Endothelial cell of umbilical vein (primary cell): ENCODE results near the gene RTEL1. TPM values are rescaled to one million over a fixed set of nuclear protein-coding genes. Genes with fewer than 3 reads are reported as not detected.

Source experiments
- BruUV-seq: library from RNA; stranded (reverse); fragments of 400-500 nt; replicated peaks from 2 replicates; lab custom pipeline; 2021; lab: Mats Ljungman, UMichigan
- CTCF ChIA-PET: fragments of 300-600, 350-600 bp; sonication (Branson Sonifier 250); formaldehyde crosslinking; loops from one replicate; lab custom pipeline; 2021; ENCODE audit warnings: antibody characterized with exemption, inconsistent platforms; lab: Charles Lee
- POLR2A ChIA-PET: fragments of 300-600, 350-600 bp; sonication (Branson Sonifier 250); formaldehyde crosslinking; loops from one replicate; lab custom pipeline; 2021; ENCODE audit warnings: antibody characterized with exemption, inconsistent platforms; lab: Charles Lee
- DNase-seq: peaks from one replicate; pipeline ENCODE4 v3.0.0-alpha.2; 2011; ENCODE audit warnings: low read depth, low spot score
- FAIRE-seq: peaks from 2 replicates; lab custom pipeline; 2011; peaks lifted over from hg19 to GRCh38; lab: Jason Lieb, UNC
- H2AFZ ChIP-seq: 2 replicates; pipeline ENCODE4 v1.6.0; 2012; ENCODE audit warnings: low read depth, low read length, control low read depth, inconsistent platforms
- H3K27ac ChIP-seq: 2 replicates; pipeline ENCODE4 v1.5.1; 2011; ENCODE audit warnings: low read depth, mild to moderate bottlenecking, control low read depth, low read length, moderate library complexity; ENCODE audit not compliant: insufficient read depth
- H3K27me3 ChIP-seq, 2 experiments: 2 replicates each; pipeline versions ENCODE4 v1.6.0 to v1.6.1; 2011; ENCODE audit warnings: low read length in 2 of 2, mixed read lengths in 1 of 2; ENCODE audit not compliant: control insufficient read depth in 2 of 2, insufficient read depth in 2 of 2
- H3K36me3 ChIP-seq, 2 experiments: 2 replicates in 1 of 2; 3 replicates in 1 of 2; pipeline ENCODE4 v1.5.1; 2011; ENCODE audit warnings: low read length in 2 of 2, mild to moderate bottlenecking in 1 of 2, moderate library complexity in 1 of 2; ENCODE audit not compliant: control insufficient read depth in 2 of 2, insufficient read depth in 2 of 2; ENCODE audit errors: extremely low read depth in 1 of 2
- H3K4me1 ChIP-seq: 3 replicates; pipeline ENCODE4 v1.5.1; 2011; ENCODE audit warnings: mild to moderate bottlenecking, low read length; ENCODE audit not compliant: control insufficient read depth, insufficient read depth; ENCODE audit errors: extremely low read depth
- H3K4me2 ChIP-seq: 2 replicates; pipeline ENCODE4 v1.6.1; 2011; ENCODE audit warnings: low read length, control low read depth, mixed read lengths; ENCODE audit not compliant: insufficient read depth
- H3K4me3 ChIP-seq, 3 experiments: fragments of 200-600 bp in 1 of 3; sonication (generic), shearing (Covaris generic) in 1 of 3; replicated peaks in 1 of 3; 2 replicates each; pipeline ENCODE4 v1.5.1; 2011 to 2016; ENCODE audit warnings: control low read depth in 3 of 3, low read length in 3 of 3, mild to moderate bottlenecking in 2 of 3, inconsistent platforms in 1 of 3, low read depth in 1 of 3, moderate library complexity in 1 of 3; ENCODE audit not compliant: insufficient read depth in 1 of 3
- H3K79me2 ChIP-seq: 2 replicates; pipeline ENCODE4 v1.6.0; 2012; ENCODE audit warnings: low read length, inconsistent platforms; ENCODE audit not compliant: control insufficient read depth, insufficient read depth
- H3K9ac ChIP-seq: replicated peaks from 2 replicates; pipeline ENCODE3; 2011; ENCODE audit warnings: low read length, control low read depth; ENCODE audit not compliant: insufficient read depth; ENCODE audit errors: extremely low read depth
- H3K9me1 ChIP-seq: replicated peaks from 3 replicates; pipeline ENCODE4 v1.6.0; 2011; ENCODE audit warnings: mild to moderate bottlenecking, low read length; ENCODE audit not compliant: control insufficient read depth, insufficient read depth; ENCODE audit errors: extremely low read depth
- H3K9me3 ChIP-seq: replicated peaks from 2 replicates; pipeline ENCODE4 v1.5.1; 2012; ENCODE audit warnings: low read length, inconsistent platforms; ENCODE audit not compliant: control insufficient read depth, insufficient read depth
- H4K20me1 ChIP-seq: replicated peaks from 2 replicates; pipeline ENCODE3; 2011; ENCODE audit warnings: mild to moderate bottlenecking, low read length; ENCODE audit not compliant: control insufficient read depth, insufficient read depth; ENCODE audit errors: extremely low read depth
- CTCF ChIP-seq, 2 donors: IDR thresholded peaks; 1 replicate in 1 of 2; 2 replicates in 1 of 2; pipeline ENCODE4 v1.5.1; 2011; ENCODE audit warnings: low read length in 2 of 2, mild to moderate bottlenecking in 2 of 2, moderate library complexity in 2 of 2, control low read depth in 1 of 2, inconsistent platforms in 1 of 2, low read depth in 1 of 2; ENCODE audit not compliant: insufficient read depth in 1 of 2; ENCODE audit errors: extremely low read depth in 1 of 2
- EZH2 ChIP-seq: IDR thresholded peaks from 2 replicates; pipeline ENCODE4 v1.6.1; 2012; ENCODE audit warnings: borderline replicate concordance, low read depth, mild to moderate bottlenecking, moderate library complexity, low read length, inconsistent platforms; ENCODE audit not compliant: severe bottlenecking
- FOS ChIP-seq: IDR thresholded peaks from 2 replicates; pipeline ENCODE4 v1.6.1; 2011; ENCODE audit warnings: mild to moderate bottlenecking, low read length, moderate library complexity, borderline replicate concordance; ENCODE audit not compliant: insufficient read depth
- GATA2 ChIP-seq: IDR thresholded peaks from 2 replicates; pipeline ENCODE4 v1.7.0; 2011; ENCODE audit warnings: low read depth, mild to moderate bottlenecking, moderate library complexity, mixed read lengths, low read length; ENCODE audit not compliant: insufficient read length, insufficient read depth
- JUN ChIP-seq: IDR thresholded peaks from 2 replicates; pipeline ENCODE4 v1.6.1; 2011; ENCODE audit warnings: borderline replicate concordance, low read depth; ENCODE audit not compliant: insufficient read length, insufficient read depth
- MAX ChIP-seq: IDR thresholded peaks from 2 replicates; pipeline ENCODE4 v1.6.1; 2011; ENCODE audit not compliant: insufficient read depth, insufficient read length
- MYC ChIP-seq: IDR thresholded peaks from one replicate; pipeline ENCODE4 v1.6.1; 2011; ENCODE audit warnings: mild to moderate bottlenecking, low read depth, low read length
- POLR2A ChIP-seq: IDR thresholded peaks from 2 replicates; pipeline ENCODE4 v1.6.1; 2012; ENCODE audit warnings: low read depth, mild to moderate bottlenecking, control low read depth, low read length
- POLR2AphosphoS5 ChIP-seq: IDR thresholded peaks from 2 replicates; pipeline ENCODE4 v1.6.1; 2012; ENCODE audit warnings: low read depth, mild to moderate bottlenecking, control low read depth, low read length, moderate library complexity; ENCODE audit not compliant: insufficient read depth
- dilution Hi-C: fragments of 300-500 bp; cut with MboI; formaldehyde crosslinking; loops from one replicate; pipeline ENCODE4 v1.15.0; 2019; ENCODE audit warnings: low sequenced_read_pairs; ENCODE audit not compliant: extremely low pct_ligation_motif_present
- intact Hi-C: fragments of 100-400 bp; cut with micrococcal nuclease; formaldehyde crosslinking; loops from one replicate; pipeline ENCODE4 v1.10.0; 2022
- polyA plus RNA-seq, 4 experiments: library from polyadenylated mRNA; depleted of rRNA in 3 of 4; stranded (reverse) in 3 of 4; unstranded in 1 of 4; fragments of >200 nt; gene quantifications; 2 replicates each; pipeline versions ENCODE4 v1.2.1 to v1.2.3, GENCODE V29; 2011 to 2012; ENCODE audit warnings: missing spikeins in 1 of 4
- total RNA-seq: library from RNA; stranded (reverse); gene quantifications from 2 replicates; pipeline ENCODE4 v1.2.3, GENCODE V29; 2021

The RTEL1 gene
- total and polyA plus RNA-seq, 2 donors (not counting 3 experiments of a cell fraction or from before 2014, with no cell fraction given): 17.0 to 44.9 TPM

- BruUV-seq: no TSS peak
- no peaks in the 10 kb centered on the region for H3K27me3 ChIP-seq
- peaks cover 3 to 8% of the 10 kb centered on the region in 2 experiments for H3K36me3 ChIP-seq
- H3K9ac ChIP-seq: no peak overlapping the region
- FAIRE-seq (no peak), DNase-seq (no peak)
- H3K79me2 ChIP-seq: no peaks in the 10 kb centered on the region
- POLR2A ChIA-PET: interaction anchor here (1.5 kb wide), 1 partner anchor 8 kb away, joined by 8 read pairs; the partner anchor contains the start of genes ARFRP1 and ZGPAT
- intact Hi-C loops (no loop called here), dilution Hi-C loops (no loop called here)
- H3K9me1 ChIP-seq: no peaks in the 10 kb centered on the region
- TF ChIP-seq CTCF (IDR thresholded peaks at IDR 0.05; ENCODE audit: extremely low read depth in 1 of 2, insufficient read depth in 1 of 2, low read depth in 1 of 2, low read length in 2 of 2): no peak
- TF ChIP-seq POLR2AphosphoS5: peak; percentile 8
- CTCF ChIA-PET: no interaction called here
- no peak overlapping the region for H3K4me2 ChIP-seq
- H2AFZ ChIP-seq: no peak overlapping the region
- no peaks in the 10 kb centered on the region for H3K9me3 ChIP-seq
- peaks cover 35% of the 10 kb centered on the region for H3K4me1 ChIP-seq
- H3K27ac ChIP-seq: no peak overlapping the region
- H3K4me3 ChIP-seq: no peak overlapping the region
- H4K20me1 ChIP-seq: no peaks in the 10 kb centered on the region
These were observed 42.3 kb downstream of the RTEL1 start for GRCh38 chr20:63700199-63701050.

GRCh38 chr20:63701051-63701328 lies 42.9 kb downstream of the RTEL1 start:
- H3K27me3 ChIP-seq: no peaks in the 10 kb centered on the region
- CTCF ChIA-PET: no interaction called here
- no peak overlapping the region for H3K4me3 ChIP-seq
- no peak for FAIRE-seq
- no peak overlapping the region for H3K9ac ChIP-seq
- H3K4me2 ChIP-seq: no peak overlapping the region
- BruUV-seq: no TSS peak
- H3K27ac ChIP-seq: no peak overlapping the region
- no peaks in the 10 kb centered on the region for H4K20me1 ChIP-seq
- intact Hi-C loops (no loop called here), dilution Hi-C loops (no loop called here)
- no peak for DNase-seq
- H3K79me2 ChIP-seq: peaks cover 4% of the 10 kb centered on the region
- H3K9me3 ChIP-seq: no peaks in the 10 kb centered on the region
- TF ChIP-seq POLR2A (no peak), FOS (no peak), CTCF (IDR thresholded peaks at IDR 0.05; ENCODE audit: extremely low read depth in 1 of 2, insufficient read depth in 1 of 2, low read depth in 1 of 2, low read length in 2 of 2) (no peak), GATA2 (no peak), MAX (no peak), MYC (no peak), JUN (no peak), EZH2 (no peak), POLR2AphosphoS5 (no peak)
- H3K4me1 ChIP-seq: peaks cover 34% of the 10 kb centered on the region
- no peak overlapping the region for H2AFZ ChIP-seq
- H3K36me3 ChIP-seq: peaks cover 4 to 12% of the 10 kb centered on the region in 2 experiments
- POLR2A ChIA-PET: no interaction called here
- no peaks in the 10 kb centered on the region for H3K9me1 ChIP-seq
